ENCODE results near the gene URB2.

URB2 gene

DNA sequence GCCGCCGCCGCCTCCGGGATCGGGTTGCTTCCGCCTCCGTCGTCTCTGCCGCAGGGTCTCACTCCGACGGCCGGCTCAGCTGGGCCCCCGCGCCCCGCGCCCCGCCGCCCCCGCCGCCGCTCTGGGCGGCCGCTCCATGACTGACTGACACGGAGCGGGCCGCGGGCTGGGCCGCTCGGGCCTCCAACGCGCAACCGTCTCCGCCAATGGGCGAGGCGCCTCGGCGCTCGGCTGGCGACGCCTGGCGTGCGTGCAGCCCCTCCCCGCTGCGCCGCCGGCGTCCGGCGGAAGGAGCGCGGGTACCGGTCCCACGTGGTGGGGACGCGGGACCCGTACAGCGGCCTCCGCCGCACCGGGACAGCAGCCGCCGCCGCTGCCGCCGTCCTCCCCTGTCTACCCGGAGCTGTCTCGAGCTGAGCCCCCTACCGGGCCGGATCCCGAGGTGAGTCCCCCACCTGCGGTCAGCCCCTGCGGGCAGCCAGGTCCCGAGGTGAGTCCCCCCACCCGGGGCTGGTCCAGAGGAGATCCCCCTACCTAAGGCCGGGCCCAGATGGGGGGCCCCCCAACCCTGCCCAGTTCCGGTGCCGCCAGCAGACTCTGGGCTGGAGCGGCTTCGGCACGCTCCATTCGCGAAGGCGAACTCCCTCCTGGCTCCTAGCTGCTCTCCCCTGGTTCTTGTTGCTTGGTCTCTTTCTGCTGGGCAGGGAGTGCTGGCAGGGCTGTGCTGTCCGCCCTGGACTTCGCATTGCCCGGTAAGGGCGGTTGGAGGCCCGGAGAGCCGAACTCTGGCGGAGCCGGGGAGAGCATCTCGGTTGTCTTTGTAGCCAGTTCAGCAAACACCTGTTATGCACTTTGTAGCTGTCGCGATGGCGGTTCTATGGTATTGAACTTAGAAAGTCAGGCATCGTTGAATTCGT, at the start of gene URB2, which contains the start of gene TAF5L:
Gene URB2, plus strand, starts transcription at position 333 of the 917 bp plus-strand sequence. CDS start 1,387 bp downstream, outside the sequence.
Gene TAF5L, minus strand, starts transcription at position 208 of the 917 bp plus-strand sequence. CDS start 11,640 bp downstream, outside the sequence.
- Mint-ChIP-seq H3K4me3 (peak within 1 kb of the TSS; percentile 97), H3K27ac (peak within 1 kb of the TSS; percentile 95), H3K27me3 (ENCODE audit: low read depth, poor library complexity) (no peaks in the 10 kb centered on the region), H3K4me1 (peaks cover 36% of the 10 kb centered on the region), H3K9me3 (no peaks in the 10 kb centered on the region), H3K36me3 (ENCODE audit: low read depth) (peaks cover 15% of the 10 kb centered on the region)
- TF ChIP-seq, protein P1, sequence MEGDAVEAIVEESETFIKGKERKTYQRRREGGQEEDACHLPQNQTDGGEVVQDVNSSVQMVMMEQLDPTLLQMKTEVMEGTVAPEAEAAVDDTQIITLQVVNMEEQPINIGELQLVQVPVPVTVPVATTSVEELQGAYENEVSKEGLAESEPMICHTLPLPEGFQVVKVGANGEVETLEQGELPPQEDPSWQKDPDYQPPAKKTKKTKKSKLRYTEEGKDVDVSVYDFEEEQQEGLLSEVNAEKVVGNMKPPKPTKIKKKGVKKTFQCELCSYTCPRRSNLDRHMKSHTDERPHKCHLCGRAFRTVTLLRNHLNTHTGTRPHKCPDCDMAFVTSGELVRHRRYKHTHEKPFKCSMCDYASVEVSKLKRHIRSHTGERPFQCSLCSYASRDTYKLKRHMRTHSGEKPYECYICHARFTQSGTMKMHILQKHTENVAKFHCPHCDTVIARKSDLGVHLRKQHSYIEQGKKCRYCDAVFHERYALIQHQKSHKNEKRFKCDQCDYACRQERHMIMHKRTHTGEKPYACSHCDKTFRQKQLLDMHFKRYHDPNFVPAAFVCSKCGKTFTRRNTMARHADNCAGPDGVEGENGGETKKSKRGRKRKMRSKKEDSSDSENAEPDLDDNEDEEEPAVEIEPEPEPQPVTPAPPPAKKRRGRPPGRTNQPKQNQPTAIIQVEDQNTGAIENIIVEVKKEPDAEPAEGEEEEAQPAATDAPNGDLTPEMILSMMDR (IDR thresholded peaks at IDR 0.05) = no peak
- DNase-seq = peak; percentile 85

DNA sequence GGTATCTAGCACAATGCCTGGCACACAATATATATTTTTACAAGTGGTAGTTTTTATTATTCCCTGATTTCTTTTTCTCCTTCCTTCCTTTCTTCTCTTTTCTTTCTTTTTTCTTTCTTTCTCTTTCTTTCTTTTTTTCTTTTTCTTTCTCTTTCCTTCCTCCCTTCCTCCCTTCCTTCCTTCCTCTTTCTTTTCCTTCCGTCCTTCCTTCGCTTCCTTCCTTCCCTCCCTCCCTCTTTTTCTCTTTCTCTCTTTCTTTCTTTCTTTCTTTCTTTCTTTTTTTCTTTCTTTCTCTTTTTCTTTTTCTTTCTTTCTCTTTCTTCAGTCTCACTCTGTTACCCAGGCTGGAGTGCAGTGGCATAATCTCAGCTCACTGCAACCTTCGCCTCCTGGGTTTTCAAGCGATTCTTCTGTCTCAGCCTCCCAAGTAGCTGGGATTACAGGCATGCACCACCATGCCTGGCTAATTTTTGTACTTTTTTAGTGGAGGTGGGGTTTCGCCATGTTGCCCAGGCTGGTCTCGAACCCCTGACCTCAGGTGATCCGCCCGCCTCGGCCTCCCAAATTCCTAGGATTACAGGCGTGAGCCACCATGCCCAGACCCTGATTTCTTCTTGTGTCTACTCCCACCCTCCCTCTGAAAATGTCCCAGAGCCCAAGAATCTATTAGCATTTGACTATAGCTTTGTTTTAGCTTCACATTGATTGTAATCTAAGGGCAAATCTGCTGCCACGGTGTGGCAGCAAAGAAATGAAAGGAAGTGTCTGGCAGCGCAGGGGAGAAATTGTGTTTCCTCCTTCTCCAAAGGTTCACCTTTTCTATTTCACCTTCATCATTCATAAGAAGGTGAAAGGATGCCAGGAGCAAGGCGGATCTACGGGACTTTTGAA, 47.6 kb upstream of the URB2 start:
- Mint-ChIP-seq H3K4me1 (peaks cover 15% of the 10 kb centered on the region), H3K27me3 (ENCODE audit: low read depth, poor library complexity) (peaks cover 22% of the 10 kb centered on the region), H3K9me3 (no peaks in the 10 kb centered on the region), H3K4me3 (no peak overlapping the region), H3K36me3 (ENCODE audit: low read depth) (no peaks in the 10 kb centered on the region), H3K27ac (peak overlapping the region; percentile 24)
- TF ChIP-seq, protein P1 (IDR thresholded peaks at IDR 0.05) = no peak
- DNase-seq = no peak

DNA sequence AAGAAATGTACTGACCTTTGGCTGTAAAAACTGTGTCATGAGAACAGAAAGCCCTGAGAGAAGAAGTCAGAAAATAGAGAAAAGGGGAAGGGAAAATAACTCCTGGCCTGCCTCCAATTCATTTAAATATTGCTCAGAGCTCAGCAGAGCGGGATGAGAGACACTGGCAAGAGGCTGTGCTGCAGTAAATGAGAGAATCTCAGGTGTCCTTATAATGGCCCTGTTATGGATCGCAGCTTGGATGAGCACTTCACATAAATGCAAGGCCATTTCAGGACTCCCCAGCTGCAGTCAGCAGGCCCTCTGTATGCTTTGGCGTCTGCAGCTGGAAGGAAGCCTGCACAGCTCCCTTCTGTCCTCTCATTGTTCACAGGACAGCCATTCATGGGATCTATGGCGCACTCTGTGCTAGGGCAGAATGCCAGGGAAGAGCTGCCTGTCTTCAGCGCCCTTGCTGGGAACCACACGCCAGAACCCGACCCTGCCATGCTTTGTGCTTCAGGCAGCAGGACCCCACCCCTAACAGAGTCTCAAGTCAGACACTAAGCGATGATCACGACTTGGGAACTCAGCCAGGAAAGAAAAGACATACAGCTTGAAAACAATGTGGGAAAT, 46.9 kb upstream of the URB2 start:
- Mint-ChIP-seq H3K27ac (peak overlapping the region; percentile 24), H3K9me3 (no peaks in the 10 kb centered on the region), H3K27me3 (ENCODE audit: low read depth, poor library complexity) (peaks cover 17% of the 10 kb centered on the region), H3K4me1 (peaks cover 15% of the 10 kb centered on the region), H3K36me3 (ENCODE audit: low read depth) (no peaks in the 10 kb centered on the region), H3K4me3 (no peak overlapping the region)
- no peak for DNase-seq
- TF ChIP-seq, protein P1 (IDR thresholded peaks at IDR 0.05) = no peak

DNA sequence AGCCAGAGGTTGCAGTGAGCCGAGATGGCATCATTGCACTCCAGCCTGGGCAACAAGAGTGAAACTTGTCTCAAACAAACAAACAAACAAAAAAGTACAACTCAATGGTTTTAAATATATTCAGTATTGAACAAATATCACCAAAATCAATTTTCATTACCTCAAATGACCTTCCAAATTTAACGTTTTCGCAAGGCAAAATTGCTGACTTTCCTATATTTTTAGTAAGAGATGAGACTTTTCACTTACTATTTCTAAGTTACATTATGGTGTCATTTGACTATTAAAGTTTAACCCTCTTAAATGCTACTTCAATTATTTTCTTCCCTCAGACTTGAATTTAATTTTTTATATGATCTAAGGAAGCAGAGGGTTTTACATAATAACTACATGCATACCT, 44.6 kb upstream of the URB2 start:
- Mint-ChIP-seq H3K9me3 (no peaks in the 10 kb centered on the region), H3K36me3 (ENCODE audit: low read depth) (no peaks in the 10 kb centered on the region), H3K27me3 (ENCODE audit: low read depth, poor library complexity) (peaks cover 14% of the 10 kb centered on the region)

DNA sequence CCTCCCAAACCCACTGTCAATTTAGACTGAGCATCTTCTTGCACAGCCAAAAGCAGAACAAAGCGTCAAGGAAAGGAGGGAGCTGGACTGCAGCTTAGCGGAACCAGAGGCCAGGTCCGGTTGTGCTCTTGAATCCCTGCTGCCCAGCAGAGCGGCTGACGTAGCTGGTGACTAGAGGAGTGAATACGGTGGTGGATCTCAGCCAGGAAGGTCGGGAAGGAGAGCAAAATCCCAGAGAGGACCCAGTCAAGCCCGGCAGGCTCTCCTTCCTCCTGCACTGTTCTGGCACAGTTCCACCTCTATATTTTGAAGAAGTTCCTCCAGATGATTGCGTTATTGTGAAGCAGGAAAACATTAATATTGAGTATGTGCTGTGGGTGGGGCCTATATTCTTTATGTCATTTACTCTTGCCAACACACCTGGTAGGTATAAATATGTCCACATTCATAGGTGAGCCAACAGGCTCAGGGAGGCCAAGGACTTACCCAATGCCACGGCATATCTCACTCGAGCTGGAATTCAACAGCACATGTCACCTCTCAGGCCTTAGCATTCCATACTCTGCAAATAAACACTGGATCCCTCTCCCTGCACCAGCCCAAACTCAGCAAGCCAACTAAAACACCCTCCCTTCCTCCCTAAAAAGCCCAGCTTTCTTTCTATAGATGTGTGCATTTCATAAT, 43.9 kb upstream of the URB2 start:
- Mint-ChIP-seq H3K9me3 (no peaks in the 10 kb centered on the region), H3K4me1 (peaks cover 15% of the 10 kb centered on the region), H3K27me3 (ENCODE audit: low read depth, poor library complexity) (peaks cover 17% of the 10 kb centered on the region), H3K4me3 (no peak overlapping the region), H3K27ac (peak overlapping the region; percentile 19), H3K36me3 (ENCODE audit: low read depth) (no peaks in the 10 kb centered on the region)
- TF ChIP-seq, protein P1 (IDR thresholded peaks at IDR 0.05) = no peak
- no peak for DNase-seq

More for the DNA sequence above, 44.6 kb upstream of the URB2 start:
- no peak for DNase-seq
- TF ChIP-seq, protein P1 (IDR thresholded peaks at IDR 0.05) = no peak
- Mint-ChIP-seq H3K27ac (no peak overlapping the region), H3K4me1 (peaks cover 15% of the 10 kb centered on the region), H3K4me3 (no peak overlapping the region)

Measured in nephron progenitor cell (in vitro differentiated cells).